H1 (cell line): ENCODE results near the gene VAPA. TPM values are rescaled to one million over a fixed set of nuclear protein-coding genes. Genes with fewer than 3 reads are reported as not detected.

Source experiments
- CTCF ChIA-PET: fragments of 300-600 bp; sonication (Branson Sonifier 250); formaldehyde crosslinking; loops from one replicate; lab custom pipeline; 2021; ENCODE audit not compliant: partially characterized antibody; lab: Charles Lee
- POLR2A ChIA-PET: fragments of 300-600 bp; sonication (Branson Sonifier 250); formaldehyde crosslinking; loops from one replicate; lab custom pipeline; 2021; ENCODE audit warnings: inconsistent platforms; ENCODE audit not compliant: partially characterized antibody; lab: Charles Lee
- DNase-seq, 2 experiments: peaks; one replicate each; pipeline versions ENCODE4 v3.0.0 to v3.0.0-alpha.2; 2010 to 2022; ENCODE audit warnings: low spot score in 2 of 2, low read depth in 1 of 2, mixed read lengths in 1 of 2
- FAIRE-seq: peaks from 2 replicates; lab custom pipeline; 2011; peaks lifted over from hg19 to GRCh38; lab: Jason Lieb, UNC
- H2AFZ ChIP-seq: 2 replicates; pipeline ENCODE4 v1.8.1; 2012; ENCODE audit warnings: low read length, inconsistent platforms
- H2AK5ac ChIP-seq: 2 replicates; pipeline ENCODE4 v1.6.1; 2013; ENCODE audit warnings: low read depth, low read length
- H2BK120ac ChIP-seq: replicated peaks from 2 replicates; pipeline ENCODE3; 2013; ENCODE audit warnings: low read depth, low read length, inconsistent platforms
- H2BK12ac ChIP-seq: 2 replicates; pipeline ENCODE4 v1.6.1; 2013; ENCODE audit warnings: low read depth, low read length
- H2BK15ac ChIP-seq: 2 replicates; pipeline ENCODE4 v1.6.1; 2013; ENCODE audit warnings: low read length
- H2BK20ac ChIP-seq: 2 replicates; pipeline ENCODE4 v1.6.1; 2013; ENCODE audit warnings: low read length
- H2BK5ac ChIP-seq: 2 replicates; pipeline ENCODE4 v1.6.1; 2013; ENCODE audit warnings: low read depth, low read length
- H3K14ac ChIP-seq: 2 replicates; pipeline ENCODE4 v1.6.1; 2013; ENCODE audit warnings: inconsistent platforms; ENCODE audit not compliant: insufficient read length
- H3K18ac ChIP-seq: 2 replicates; pipeline ENCODE4 v1.6.1; 2013; ENCODE audit warnings: low read length; ENCODE audit errors: extremely low read depth
- H3K23ac ChIP-seq: 2 replicates; pipeline ENCODE4 v1.6.1; 2013; ENCODE audit warnings: inconsistent platforms; ENCODE audit not compliant: insufficient read length
- H3K23me2 ChIP-seq: 2 replicates; pipeline ENCODE4 v1.6.1; 2013; ENCODE audit warnings: low read depth, low read length
- H3K27ac ChIP-seq: 2 replicates; pipeline ENCODE4 v1.6.1; 2011; ENCODE audit warnings: low read depth, low read length, inconsistent platforms
- H3K27me3 ChIP-seq, 4 experiments: replicated peaks in 1 of 4; 1 replicate in 1 of 4; 2 replicates in 3 of 4; pipeline versions ENCODE4 v1.6.1 to v1.8.1; 2011 to 2013; ENCODE audit warnings: low read length in 3 of 4, mild to moderate bottlenecking in 3 of 4, inconsistent platforms in 2 of 4, mixed read lengths in 2 of 4, moderate library complexity in 1 of 4; ENCODE audit not compliant: control insufficient read depth in 3 of 4, insufficient read depth in 3 of 4; ENCODE audit errors: extremely low read depth in 1 of 4
- H3K36me3 ChIP-seq, 4 experiments: 2 replicates each; pipeline versions ENCODE4 v1.6.1 to v1.8.1; 2011 to 2013; ENCODE audit warnings: mild to moderate bottlenecking in 4 of 4, low read length in 3 of 4, moderate library complexity in 2 of 4, control low read depth in 1 of 4, inconsistent platforms in 1 of 4; ENCODE audit not compliant: insufficient read depth in 4 of 4, control insufficient read depth in 2 of 4
- H3K4ac ChIP-seq: replicated peaks from 2 replicates; pipeline ENCODE3; 2013; ENCODE audit warnings: low read length, low read depth, mixed read lengths, inconsistent platforms; ENCODE audit not compliant: insufficient read length
- H3K4me1 ChIP-seq, 4 experiments: replicated peaks in 1 of 4; 1 replicate in 1 of 4; 2 replicates in 3 of 4; pipeline versions ENCODE4 v1.6.1 to v1.8.1; 2011 to 2013; ENCODE audit warnings: low read length in 3 of 4, inconsistent platforms in 2 of 4, mixed read lengths in 1 of 4; ENCODE audit not compliant: insufficient read depth in 4 of 4, control insufficient read depth in 3 of 4
- H3K4me2 ChIP-seq, 2 experiments: 2 replicates each; pipeline versions ENCODE4 v1.6.1 to v1.8.1; 2011 to 2013; ENCODE audit warnings: low read depth in 2 of 2, low read length in 2 of 2, control low read depth in 1 of 2, inconsistent platforms in 1 of 2, mild to moderate bottlenecking in 1 of 2; ENCODE audit not compliant: insufficient read depth in 1 of 2
- H3K4me3 ChIP-seq, 4 experiments: fragments of 200-600, 300-600 bp in 1 of 4; sonication (generic), shearing (Covaris generic), sonication (Bioruptor Twin) in 1 of 4; 2 replicates each; pipeline versions ENCODE4 v1.5.1 to v1.8.1; 2011 to 2016; ENCODE audit warnings: low read length in 4 of 4, low read depth in 3 of 4, control low read depth in 2 of 4, inconsistent platforms in 2 of 4, mild to moderate bottlenecking in 2 of 4, mixed read lengths in 1 of 4, moderate library complexity in 1 of 4; ENCODE audit not compliant: insufficient read depth in 2 of 4; ENCODE audit errors: extremely low read depth in 1 of 4
- H3K56ac ChIP-seq: replicated peaks from 2 replicates; pipeline ENCODE3; 2013; ENCODE audit warnings: low read depth, mild to moderate bottlenecking, mixed read lengths, low read length, inconsistent platforms; ENCODE audit not compliant: insufficient read length
- H3K79me1 ChIP-seq: 2 replicates; pipeline ENCODE4 v1.6.1; 2013; ENCODE audit warnings: low read depth, low read length, control low read depth
- H3K79me2 ChIP-seq, 2 experiments: 2 replicates each; pipeline versions ENCODE4 v1.6.1 to v1.8.1; 2012 to 2013; ENCODE audit warnings: low read length in 2 of 2, mild to moderate bottlenecking in 2 of 2, inconsistent platforms in 1 of 2; ENCODE audit not compliant: insufficient read depth in 2 of 2, control insufficient read depth in 1 of 2
- H3K9ac ChIP-seq, 4 experiments: replicated peaks in 1 of 4; 1 replicate in 1 of 4; 2 replicates in 3 of 4; pipeline versions ENCODE4 v1.6.1 to v1.8.1; 2011 to 2013; ENCODE audit warnings: low read depth in 3 of 4, low read length in 3 of 4, control low read depth in 2 of 4, mild to moderate bottlenecking in 2 of 4, moderate library complexity in 2 of 4, inconsistent platforms in 1 of 4; ENCODE audit errors: extremely low read depth in 1 of 4
- H3K9me3 ChIP-seq, 2 experiments: 2 replicates each; pipeline versions ENCODE4 v1.6.1 to v1.8.1; 2012 to 2013; ENCODE audit warnings: mild to moderate bottlenecking in 2 of 2, moderate library complexity in 2 of 2, control low read depth in 1 of 2, inconsistent platforms in 1 of 2, low read depth in 1 of 2, low read length in 1 of 2, mixed read lengths in 1 of 2; ENCODE audit not compliant: insufficient read depth in 2 of 2
- H4K20me1 ChIP-seq, 2 experiments: replicated peaks in 1 of 2; 2 replicates each; pipeline versions ENCODE3 to v1.8.1; 2011 to 2013; ENCODE audit warnings: inconsistent platforms in 2 of 2, low read length in 2 of 2, mild to moderate bottlenecking in 1 of 2; ENCODE audit not compliant: insufficient read depth in 2 of 2, control insufficient read depth in 1 of 2
- H4K5ac ChIP-seq: 2 replicates; pipeline ENCODE4 v1.6.1; 2013; ENCODE audit warnings: low read length, low read depth, mixed read lengths, inconsistent platforms; ENCODE audit not compliant: insufficient read length
- H4K8ac ChIP-seq: 2 replicates; pipeline ENCODE4 v1.8.0; 2013; ENCODE audit warnings: mild to moderate bottlenecking, moderate library complexity, low read length, inconsistent platforms; ENCODE audit not compliant: insufficient read depth; ENCODE audit errors: extremely low read depth
- H4K91ac ChIP-seq: replicated peaks from 2 replicates; pipeline ENCODE3; 2013; ENCODE audit warnings: low read length, mixed read lengths, inconsistent platforms; ENCODE audit not compliant: insufficient read length
- ATF3 ChIP-seq: IDR thresholded peaks from 2 replicates; pipeline ENCODE4 v1.6.1; 2011; ENCODE audit warnings: low read depth, mild to moderate bottlenecking, low read length; ENCODE audit not compliant: insufficient read depth
- CBX5 ChIP-seq: fragments of 300-800, 300-1000 bp; sonication (generic); IDR thresholded peaks from 2 replicates; pipeline ENCODE4 v1.7.1; 2016; ENCODE audit warnings: antibody characterized with exemption, low read length, low read depth
- CTCF ChIP-seq, 3 experiments: IDR thresholded peaks; 1 replicate in 2 of 3; 2 replicates in 1 of 3; pipeline versions ENCODE4 v1.5.1 to v1.6.1; 2011; ENCODE audit warnings: low read length in 3 of 3, mild to moderate bottlenecking in 3 of 3, inconsistent platforms in 2 of 3, low read depth in 1 of 3, moderate library complexity in 1 of 3; ENCODE audit not compliant: insufficient read depth in 1 of 3; ENCODE audit errors: control extremely low read depth in 1 of 3
- JUND ChIP-seq: IDR thresholded peaks from 2 replicates; pipeline ENCODE4 v1.6.1; 2011; ENCODE audit warnings: mild to moderate bottlenecking, improper control_type of control experiment, low read length
- KDM5A ChIP-seq: fragments of 200-600 bp; IDR thresholded peaks from 2 replicates; pipeline ENCODE4 v1.7.1; 2012; ENCODE audit warnings: mild to moderate bottlenecking, low read length, inconsistent platforms, mixed read lengths
- NRF1 ChIP-seq: IDR thresholded peaks from 2 replicates; pipeline ENCODE4 v1.6.1; 2011; ENCODE audit warnings: mild to moderate bottlenecking, low read depth, low read length, improper control_type of control experiment
- SIN3A ChIP-seq, 2 experiments: IDR thresholded peaks in 1 of 2; conservative IDR thresholded peaks in 1 of 2; 2 replicates each; pipeline ENCODE4 v1.6.1; 2011 to 2012; ENCODE audit warnings: low read length in 2 of 2, improper control_type of control experiment in 1 of 2, low read depth in 1 of 2, mild to moderate bottlenecking in 1 of 2
- SIX5 ChIP-seq: IDR thresholded peaks from 2 replicates; pipeline ENCODE4 v1.6.1; 2011; ENCODE audit warnings: mild to moderate bottlenecking, low read depth, low read length
- SP1 ChIP-seq: IDR thresholded peaks from 2 replicates; pipeline ENCODE4 v1.6.1; 2011; ENCODE audit warnings: low read depth, low read length
- SP2 ChIP-seq: IDR thresholded peaks from 2 replicates; pipeline ENCODE4 v1.6.1; 2012; ENCODE audit warnings: mild to moderate bottlenecking, low read length, inconsistent platforms
- SP4 ChIP-seq: IDR thresholded peaks from 2 replicates; pipeline ENCODE4 v1.6.1; 2012; ENCODE audit warnings: low read length, inconsistent platforms
- TBP ChIP-seq: IDR thresholded peaks from 2 replicates; pipeline ENCODE4 v1.6.1; 2011; ENCODE audit warnings: low read depth, low read length, improper control_type of control experiment
- TEAD4 ChIP-seq: IDR thresholded peaks from 2 replicates; pipeline ENCODE4 v1.6.1; 2012; ENCODE audit warnings: low read depth, low read length, inconsistent platforms, mixed read lengths
- WGBS, 2 experiments: shearing (Covaris generic) in 1 of 2; methylation state at CpG; one replicate each; pipeline versions ENCODE4 v1.1.6 to v1.1.7; 2013 to 2015; ENCODE audit warnings: low lambda C conversion rate in 2 of 2, mixed read lengths in 2 of 2, inconsistent platforms in 1 of 2, low coverage in 1 of 2, missing lambda C conversion rate in 1 of 2; ENCODE audit not compliant: insufficient replicate concordance in 2 of 2, insufficient coverage in 1 of 2, insufficient read length in 1 of 2; ENCODE audit errors: extremely low coverage in 1 of 2, missing lambda C conversion rate in 1 of 2; 5-methylcytosine and 5-hydroxymethylcytosine counted together
- polyA plus RNA-seq, 7 experiments: library from polyadenylated mRNA; depleted of rRNA in 3 of 7; stranded (reverse) in 5 of 7; unstranded in 2 of 7; fragments of >200 nt in 5 of 7; fragments of 200-250 nt in 2 of 7; gene quantifications; 1 replicate in 5 of 7; 2 replicates in 1 of 7; 4 replicates in 1 of 7; pipeline versions ENCODE4 v1.2.1 to v1.2.3, GENCODE V29; 2011 to 2013; ENCODE audit warnings: missing spikeins in 2 of 7, mixed read lengths in 2 of 7
- total RNA-seq: library from RNA; stranded (reverse); fragmentation: NEBNext Ultra II Directional; extraction: Animal tissue kit (Norgen Biotek cat#: 25700); gene quantifications from 2 replicates; pipeline ENCODE4 v1.2.1, GENCODE V29; 2021

Gene VAPA
- total and polyA plus RNA-seq, 2 of the 8 experiments (the other 6 are each of a cell fraction or from before 2014, with no cell fraction given), result 79.7 to 130 TPM

DNA sequence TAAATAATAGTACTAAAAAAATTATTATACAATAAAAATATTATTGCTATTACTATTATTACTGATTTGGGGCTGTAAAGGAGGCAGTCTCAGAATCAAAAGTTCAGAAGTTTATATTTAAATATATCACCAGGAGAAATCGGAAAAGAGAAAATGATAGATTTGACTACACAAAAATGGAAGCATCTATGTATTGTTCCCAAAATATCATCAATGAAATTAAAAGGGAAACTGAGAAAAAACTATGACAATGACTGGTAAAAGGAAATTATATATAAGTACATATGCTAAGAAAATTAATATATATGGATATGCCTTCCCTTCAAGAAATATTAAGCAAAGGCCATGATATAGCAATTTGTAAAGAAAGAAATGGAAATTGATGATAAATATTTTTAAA lies 35.7 kb upstream of the VAPA start:
- H3K79me2 ChIP-seq, result no peaks in the 10 kb centered on the region
- ChIA-PET CTCF (no interaction called here), POLR2A (no interaction called here)
- no peaks in the 10 kb centered on the region for H3K9me3 ChIP-seq
- no peak overlapping the region for H2BK5ac ChIP-seq
- no peaks in the 10 kb centered on the region for H3K27me3 ChIP-seq
- no peaks in the 10 kb centered on the region for H3K79me1 ChIP-seq
- H3K4me2 ChIP-seq, result no peak overlapping the region
- H3K4ac ChIP-seq, result no peak overlapping the region
- H2BK12ac ChIP-seq, result no peak overlapping the region
- no peak overlapping the region for H3K27ac ChIP-seq
- H3K23ac ChIP-seq, result no peak overlapping the region
- no peak overlapping the region for H3K14ac ChIP-seq
- H3K4me1 ChIP-seq, result no peaks in the 10 kb centered on the region
- H3K9ac ChIP-seq, result no peak overlapping the region
- no peak overlapping the region for H2BK15ac ChIP-seq
- no peak overlapping the region for H3K4me3 ChIP-seq
- no peak overlapping the region for H4K8ac ChIP-seq
- H2BK120ac ChIP-seq, result no peak overlapping the region
- no peak overlapping the region for H2BK20ac ChIP-seq
- no peak overlapping the region for H3K18ac ChIP-seq
- WGBS, 2 experiments, result 87% methylated on average over 1 of the region's 1 CpG; no CpG with 5 or more reads in 1 of the 2 experiments
- no peaks in the 10 kb centered on the region for H3K36me3 ChIP-seq
- no peak overlapping the region for H4K5ac ChIP-seq
- no peak overlapping the region for H3K56ac ChIP-seq
- no peak overlapping the region for H4K91ac ChIP-seq
- H2AK5ac ChIP-seq, result no peak overlapping the region
- no peak for FAIRE-seq
- DNase-seq, result no peak
- no peak overlapping the region for H2AFZ ChIP-seq
- no peaks in the 10 kb centered on the region for H3K23me2 ChIP-seq
- no peaks in the 10 kb centered on the region for H4K20me1 ChIP-seq
- TF ChIP-seq SIN3A (conservative IDR thresholded peaks at IDR 0.05 in 1 of 2, IDR thresholded peaks at IDR 0.05 in 1 of 2; ENCODE audit: low read depth in 1 of 2, low read length in 2 of 2) (no peak), JUND (no peak), SP4 (no peak), TBP (no peak), TEAD4 (no peak), CBX5 (no peak), CTCF (IDR thresholded peaks at IDR 0.05; ENCODE audit: control extremely low read depth in 1 of 3, insufficient read depth in 1 of 3, low read depth in 1 of 3, low read length in 3 of 3) (no peak), SIX5 (no peak), SP2 (no peak), KDM5A (no peak), SP1 (no peak), ATF3 (no peak), NRF1 (no peak)
